GM15510 (cell line): Measurements from ENCODE around the gene PLCB2.

Experiments used
- POLR2A ChIP-seq: IDR thresholded peaks from 3 replicates; pipeline ENCODE4 v1.6.1; 2011; ENCODE audit warnings: borderline replicate concordance; ENCODE audit not compliant: insufficient read length; ENCODE audit errors: extremely low read depth

PLCB2 gene

GRCh38 chr15:40252438-40253166, 55.1 kb downstream of the PLCB2 start:
- no peak for TF ChIP-seq POLR2A

GRCh38 chr15:40252141-40252437, 55.6 kb downstream of the PLCB2 start:
- no peak for TF ChIP-seq POLR2A

GRCh38 chr15:40251486-40252140, 56.1 kb downstream of the PLCB2 start:
- no peak for TF ChIP-seq POLR2A

GRCh38 chr15:40250771-40251483, 56.8 kb downstream of the PLCB2 start:
- no peak for TF ChIP-seq POLR2A

- TF ChIP-seq POLR2A = no peak
Measured at GRCh38 chr15:40250304-40250656, 57.5 kb downstream of the PLCB2 start.

- TF ChIP-seq POLR2A = no peak
Measured at GRCh38 chr15:40249477-40250303, 58.0 kb downstream of the PLCB2 start.

- TF ChIP-seq POLR2A = no peak
Measured at GRCh38 chr15:40248006-40248783, 59.5 kb downstream of the PLCB2 start.

- no peak for TF ChIP-seq POLR2A
Measured at GRCh38 chr15:40247406-40247971, 60.2 kb downstream of the PLCB2 start.

GRCh38 chr15:40246496-40247280, 61.0 kb downstream of the PLCB2 start:
- no peak for TF ChIP-seq POLR2A

GRCh38 chr15:40245666-40246450, 61.9 kb downstream of the PLCB2 start:
- TF ChIP-seq POLR2A = no peak

GRCh38 chr15:40244961-40245523, 62.7 kb downstream of the PLCB2 start:
- no peak for TF ChIP-seq POLR2A

- no peak for TF ChIP-seq POLR2A
Measured at GRCh38 chr15:40243126-40243810, 64.5 kb downstream of the PLCB2 start.
